ENCODE results near the gene P2RX7.

P2RX7 gene

GRCh38 chr12:121236776-121237175 is 104.1 kb downstream of the P2RX7 start:
- no peak for DNase-seq (ENCODE audit: low read depth)
- no peak for TF ChIP-seq CTCF (IDR thresholded peaks at IDR 0.05; ENCODE audit: insufficient read depth, low read depth, low read length, missing control alignments)
- no peak overlapping the region for H3K4me3 ChIP-seq (ENCODE audit: low read depth, low read length)

- TF ChIP-seq CTCF (IDR thresholded peaks at IDR 0.05; ENCODE audit: insufficient read depth, low read depth, low read length, missing control alignments), result no peak
- no peak for DNase-seq (ENCODE audit: low read depth)
- no peak overlapping the region for H3K4me3 ChIP-seq (ENCODE audit: low read depth, low read length)
Measured at GRCh38 chr12:121237415-121237814, 104.7 kb downstream of the P2RX7 start.
